ENCODE measurements around the gene LYZL6. TPM values are rescaled to one million over a fixed set of nuclear protein-coding genes. Genes with fewer than 3 reads are reported as not detected.

Gene LYZL6
- total RNA-seq, 1 experiment from 2014 or later = not detected

- BruUV-seq (replicated peaks) = no TSS peak
- TF ChIP-seq CTCF (IDR thresholded peaks at IDR 0.05; ENCODE audit: unreplicated experiment) = no peak
- Mint-ChIP-seq H3K4me3 (ENCODE audit: unreplicated experiment) (no peak overlapping the region), H3K9me3 (ENCODE audit: unreplicated experiment) (no peaks in the 10 kb centered on the region), H3K27me3 (ENCODE audit: insufficient read depth, unreplicated experiment) (no peaks in the 10 kb centered on the region), H3K4me1 (ENCODE audit: insufficient read depth, unreplicated experiment) (peaks cover 7% of the 10 kb centered on the region), H3K36me3 (ENCODE audit: insufficient read depth, unreplicated experiment) (no peaks in the 10 kb centered on the region), H3K27ac (ENCODE audit: low read depth, unreplicated experiment) (no peak overlapping the region)
- DNase-seq (ENCODE audit: unreplicated experiment) = no peak
- intact Hi-C loops (cut with micrococcal nuclease) = no loop called here
- ChIA-PET CTCF (interaction anchor here (0.6 to 9.9 kb wide), 2 partner anchors 31 to 175 kb away, joined by 4 to 284 read pairs; no protein-coding TSS in a partner anchor), POLR2A (interaction anchor here (0.7 to 1.0 kb wide), 2 partner anchors 175 to 176 kb away, joined by 3 read pairs; no protein-coding TSS in a partner anchor)
Observed at GRCh38 chr17:35972535-35972934, 29.0 kb upstream of the LYZL6 start.

- no TSS peak for BruUV-seq (replicated peaks)
- no peak for TF ChIP-seq CTCF (IDR thresholded peaks at IDR 0.05; ENCODE audit: unreplicated experiment)
- Mint-ChIP-seq H3K27me3 (ENCODE audit: insufficient read depth, unreplicated experiment) (no peaks in the 10 kb centered on the region), H3K4me3 (ENCODE audit: unreplicated experiment) (no peak overlapping the region), H3K27ac (ENCODE audit: low read depth, unreplicated experiment) (no peak overlapping the region), H3K4me1 (ENCODE audit: insufficient read depth, unreplicated experiment) (peaks cover 7% of the 10 kb centered on the region), H3K9me3 (ENCODE audit: unreplicated experiment) (no peaks in the 10 kb centered on the region), H3K36me3 (ENCODE audit: insufficient read depth, unreplicated experiment) (no peaks in the 10 kb centered on the region)
- POLR2A ChIA-PET = no interaction called here
- no peak for DNase-seq (ENCODE audit: unreplicated experiment)
- CTCF ChIA-PET = interaction anchor here (1.1 to 9.9 kb wide), 2 partner anchors 175 to 504 kb away, joined by 3 to 284 read pairs; no protein-coding TSS in a partner anchor
- intact Hi-C loops (cut with micrococcal nuclease) = no loop called here
Observed at GRCh38 chr17:35972066-35972465, 28.6 kb upstream of the LYZL6 start.

DNA sequence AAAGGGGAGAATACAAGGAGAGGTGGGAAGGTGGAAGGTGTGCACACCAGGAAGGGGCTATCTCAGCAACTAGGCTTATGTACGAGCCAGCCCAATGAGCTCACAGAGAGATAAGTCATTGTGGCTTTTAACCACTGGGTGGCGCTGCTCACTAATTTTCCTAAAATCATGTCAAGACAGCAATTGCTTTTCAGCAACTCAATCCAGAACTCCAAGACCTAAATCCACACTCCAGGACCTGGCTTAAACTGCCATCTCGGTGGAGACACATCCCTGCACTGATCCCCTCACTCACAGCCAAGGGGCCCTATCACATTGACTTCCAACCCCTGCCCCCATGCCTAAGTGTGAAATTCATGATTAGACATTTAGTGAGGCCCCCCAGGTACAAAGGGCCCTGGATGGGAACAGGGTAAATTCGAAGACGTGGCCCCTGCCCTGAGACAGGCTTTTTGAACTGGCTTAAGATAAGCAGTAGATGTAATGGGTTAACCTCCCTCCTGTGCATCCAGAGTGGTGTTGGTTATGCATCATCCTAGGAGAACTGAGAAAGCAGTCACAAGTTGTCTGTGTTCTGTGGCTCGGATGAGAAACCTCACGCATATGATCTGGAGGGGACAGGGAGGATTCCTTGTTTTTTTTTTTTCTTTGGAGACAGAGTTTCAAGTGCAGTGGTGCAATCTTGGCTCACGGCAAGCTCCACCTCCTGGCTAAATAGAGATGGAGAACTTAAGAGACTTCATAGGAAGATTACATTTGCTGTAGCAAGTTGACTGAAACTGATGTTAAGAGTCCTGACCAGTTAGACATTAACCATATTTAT lies 26.3 kb upstream of the LYZL6 start:
- Mint-ChIP-seq H3K27ac (ENCODE audit: low read depth, unreplicated experiment) (no peak overlapping the region), H3K36me3 (ENCODE audit: insufficient read depth, unreplicated experiment) (no peaks in the 10 kb centered on the region), H3K9me3 (ENCODE audit: unreplicated experiment) (no peaks in the 10 kb centered on the region), H3K4me1 (ENCODE audit: insufficient read depth, unreplicated experiment) (peaks cover 7% of the 10 kb centered on the region), H3K27me3 (ENCODE audit: insufficient read depth, unreplicated experiment) (peaks cover 13% of the 10 kb centered on the region), H3K4me3 (ENCODE audit: unreplicated experiment) (no peak overlapping the region)
- intact Hi-C loops (cut with micrococcal nuclease) = loop anchor here (1.0 kb wide), 1 partner anchor 180 kb away; no protein-coding TSS in a partner anchor
- ChIA-PET CTCF (interaction anchor here (0.6 to 9.9 kb wide), 36 partner anchors 8 to 621 kb away, joined by 3 to 284 read pairs (median 4); partner anchors contain the start of gene CCL16), POLR2A (interaction anchor here (0.5 to 1.2 kb wide), 5 partner anchors 177 to 574 kb away, joined by 3 to 4 read pairs (median 3); no protein-coding TSS in a partner anchor)
- BruUV-seq (replicated peaks) = no TSS peak
- peak; percentile 87 for TF ChIP-seq CTCF (IDR thresholded peaks at IDR 0.05; ENCODE audit: unreplicated experiment)
- peak; percentile 79 for DNase-seq (ENCODE audit: unreplicated experiment)

DNA sequence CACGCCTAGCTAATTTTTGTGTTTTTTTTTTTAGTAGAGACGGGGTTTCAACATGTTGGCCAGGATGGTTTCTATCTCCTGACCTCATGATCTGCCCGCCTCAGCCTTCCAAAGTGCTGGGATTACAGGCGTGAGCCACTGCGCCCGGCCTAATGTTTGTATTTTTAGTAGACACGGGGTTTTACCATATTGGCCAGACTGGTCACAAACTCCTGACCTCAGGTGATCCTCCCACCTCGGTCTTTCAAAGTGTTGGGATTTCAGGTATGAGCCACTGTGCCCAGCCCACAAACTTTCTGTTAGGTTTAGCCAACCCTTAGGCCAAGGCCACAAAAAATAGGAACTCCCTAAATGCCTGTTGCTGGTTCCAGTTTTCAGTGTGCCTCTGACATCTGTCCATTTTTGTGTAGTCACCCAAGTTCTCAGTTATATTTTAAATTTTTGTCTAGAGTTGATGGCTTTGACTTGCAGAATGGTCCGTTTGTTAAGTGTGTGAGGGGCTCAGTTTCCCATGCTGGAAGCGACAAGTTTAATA lies 25.1 kb upstream of the LYZL6 start:
- Mint-ChIP-seq H3K4me1 (ENCODE audit: insufficient read depth, unreplicated experiment) (peaks cover under 1% of the 10 kb centered on the region), H3K4me3 (ENCODE audit: unreplicated experiment) (no peak overlapping the region), H3K27ac (ENCODE audit: low read depth, unreplicated experiment) (no peak overlapping the region), H3K27me3 (ENCODE audit: insufficient read depth, unreplicated experiment) (peaks cover 25% of the 10 kb centered on the region), H3K36me3 (ENCODE audit: insufficient read depth, unreplicated experiment) (no peaks in the 10 kb centered on the region), H3K9me3 (ENCODE audit: unreplicated experiment) (no peaks in the 10 kb centered on the region)
- no peak for DNase-seq (ENCODE audit: unreplicated experiment)
- BruUV-seq (replicated peaks) = no TSS peak
- intact Hi-C loops (cut with micrococcal nuclease) = loop anchor here (1.0 kb wide), 1 partner anchor 181 kb away; no protein-coding TSS in a partner anchor
- no peak for TF ChIP-seq CTCF (IDR thresholded peaks at IDR 0.05; ENCODE audit: unreplicated experiment)
- ChIA-PET CTCF (interaction anchor here (0.7 to 9.9 kb wide), 26 partner anchors 7 to 632 kb away, joined by 3 to 284 read pairs (median 5); partner anchors contain the start of gene CCL16), POLR2A (no interaction called here)
